Natural killer cell (primary cell): ENCODE data around the gene NRG3. TPM values are rescaled to one million over a fixed set of nuclear protein-coding genes. Genes with fewer than 3 reads are reported as not detected.

Source experiments
- ATAC-seq, 3 donors: fragments of 150-1000 bp in 2 of 3; fragments of 200-7000 bp in 1 of 3; cut with Tn5 transposase; 1 replicate in 1 of 3; 2 replicates in 2 of 3; pipeline ENCODE4 v1.10.0; 2021; ENCODE audit warnings: mild to moderate bottlenecking in 2 of 3, moderate library complexity in 2 of 3
- DNase-seq, 2 donors: peaks; one replicate each; pipeline versions ENCODE4 v3.0.0 to v3.0.0-alpha.2; 2013 to 2021; ENCODE audit warnings: mixed read lengths in 1 of 2
- H3K27ac ChIP-seq: one replicate; pipeline ENCODE4 v1.5.1; 2013; ENCODE audit warnings: mild to moderate bottlenecking, low read length
- H3K27me3 ChIP-seq: one replicate; pipeline ENCODE4 v1.6.1; 2013; ENCODE audit warnings: low read length; ENCODE audit not compliant: control insufficient read depth, insufficient read depth
- H3K36me3 ChIP-seq: one replicate; pipeline ENCODE4 v1.6.1; 2013; ENCODE audit warnings: low read length; ENCODE audit not compliant: control insufficient read depth, insufficient read depth
- H3K4me1 ChIP-seq: one replicate; pipeline ENCODE4 v1.6.1; 2013; ENCODE audit warnings: low read length; ENCODE audit not compliant: control insufficient read depth, insufficient read depth
- H3K4me3 ChIP-seq: one replicate; pipeline ENCODE4 v1.5.1; 2013; ENCODE audit warnings: low read length
- H3K9me3 ChIP-seq: one replicate; pipeline ENCODE4 v1.6.1; 2013; ENCODE audit warnings: low read length; ENCODE audit not compliant: control insufficient read depth, insufficient read depth
- H3K27ac Mint-ChIP-seq, 2 donors: one replicate each; pipeline ENCODE4 v1.8.0; 2022; ENCODE audit warnings: mild to moderate bottlenecking in 2 of 2, mixed read lengths in 2 of 2, moderate library complexity in 1 of 2
- H3K27me3 Mint-ChIP-seq, 2 donors: one replicate each; pipeline ENCODE4 v1.8.0; 2022; ENCODE audit warnings: low read depth in 2 of 2, mixed read lengths in 2 of 2
- H3K36me3 Mint-ChIP-seq: one replicate; pipeline ENCODE4 v1.8.0; 2022; ENCODE audit warnings: mixed read lengths
- H3K4me1 Mint-ChIP-seq, 2 donors: one replicate each; pipeline ENCODE4 v1.8.0; 2022; ENCODE audit warnings: mixed read lengths in 2 of 2
- H3K4me3 Mint-ChIP-seq: one replicate; pipeline ENCODE4 v1.8.0; 2022; ENCODE audit warnings: mild to moderate bottlenecking, moderate library complexity, mixed read lengths
- H3K9me3 Mint-ChIP-seq, 2 donors: one replicate each; pipeline ENCODE4 v1.8.0; 2022; ENCODE audit warnings: mixed read lengths in 2 of 2
- CTCF ChIP-seq: fragments of 200-600 bp; IDR thresholded peaks from one replicate; pipeline ENCODE4 v1.8.0; 2022; ENCODE audit warnings: antibody characterized with exemption
- WGBS: methylation state at CpG from one replicate; pipeline ENCODE4 v1.1.7; 2013; ENCODE audit warnings: missing lambda C conversion rate; ENCODE audit not compliant: insufficient coverage; 5-methylcytosine and 5-hydroxymethylcytosine counted together
- intact Hi-C: fragments of 100-400 bp; cut with micrococcal nuclease; formaldehyde crosslinking; loops from one replicate; pipeline ENCODE4 v1.14.2; 2022
- total RNA-seq, 4 donors: library from RNA; stranded (reverse); fragments of 120-200 nt in 1 of 4; gene quantifications; one replicate each; pipeline versions ENCODE4 v1.2.3 to v1.2.4, GENCODE V29; 2013 to 2022

The NRG3 gene
- total RNA-seq, 3 donors from 2014 or later (not counting 1 experiment from before 2014, with no cell fraction given), result not detected

- TF ChIP-seq CTCF, result no peak
- H3K27ac Mint-ChIP-seq, result no peak overlapping the region
- no peak for ATAC-seq
- H3K4me1 Mint-ChIP-seq, result no peaks in the 10 kb centered on the region
- peaks cover 7 to 12% of the 10 kb centered on the region in 2 donors for H3K27me3 Mint-ChIP-seq
- no peak overlapping the region for H3K4me3 Mint-ChIP-seq
- H3K4me3 ChIP-seq, result no peak overlapping the region
- peaks cover 2% of the 10 kb centered on the region for H3K27me3 ChIP-seq
- H3K36me3 Mint-ChIP-seq, result no peaks in the 10 kb centered on the region
- intact Hi-C loops, result no loop called here
- no peak overlapping the region for H3K27ac ChIP-seq
- 78% methylated on average over 1 of the region's 4 CpGs for WGBS
- H3K4me1 ChIP-seq, result no peaks in the 10 kb centered on the region
- no peak for DNase-seq
- H3K9me3 ChIP-seq, result no peaks in the 10 kb centered on the region
- peaks cover 0 to 6% of the 10 kb centered on the region in 2 donors for H3K9me3 Mint-ChIP-seq
- H3K36me3 ChIP-seq, result no peaks in the 10 kb centered on the region
These were observed 4.5 kb upstream of the NRG3 start for GRCh38 chr10:81870472-81870871.

GRCh38 chr10:81871558-81871957 is 3.4 kb upstream of the NRG3 start:
- H3K4me1 ChIP-seq, result no peaks in the 10 kb centered on the region
- H3K9me3 Mint-ChIP-seq, result peaks cover 3 to 9% of the 10 kb centered on the region in 2 donors
- no peak overlapping the region for H3K4me3 Mint-ChIP-seq
- TF ChIP-seq CTCF, result no peak
- H3K4me3 ChIP-seq, result no peak overlapping the region
- ATAC-seq (no peak), DNase-seq (no peak)
- peaks cover 17 to 22% of the 10 kb centered on the region in 2 donors for H3K27me3 Mint-ChIP-seq
- intact Hi-C loops, result no loop called here
- H3K36me3 Mint-ChIP-seq, result no peaks in the 10 kb centered on the region
- H3K36me3 ChIP-seq, result no peaks in the 10 kb centered on the region
- peaks cover 0 to 6% of the 10 kb centered on the region in 2 donors for H3K4me1 Mint-ChIP-seq
- H3K27ac Mint-ChIP-seq, result no peak overlapping the region
- H3K9me3 ChIP-seq, result no peaks in the 10 kb centered on the region
- H3K27me3 ChIP-seq, result peaks cover 5% of the 10 kb centered on the region
- no peak overlapping the region for H3K27ac ChIP-seq
- 70% methylated on average over 1 of the region's 2 CpGs for WGBS

GRCh38 chr10:81872206-81872862 is 2.7 kb upstream of the NRG3 start:
- H3K27ac ChIP-seq, result no peak overlapping the region
- intact Hi-C loops, result no loop called here
- no peaks in the 10 kb centered on the region for H3K36me3 Mint-ChIP-seq
- TF ChIP-seq CTCF, result no peak
- H3K4me3 Mint-ChIP-seq, result no peak overlapping the region
- no peak for ATAC-seq
- peaks cover 7% of the 10 kb centered on the region for H3K27me3 ChIP-seq
- no peak overlapping the region for H3K4me3 ChIP-seq
- peaks cover 25 to 26% of the 10 kb centered on the region in 2 donors for H3K27me3 Mint-ChIP-seq
- H3K4me1 Mint-ChIP-seq, result peaks cover 0 to 6% of the 10 kb centered on the region in 2 donors
- peaks cover 3 to 6% of the 10 kb centered on the region in 2 donors for H3K9me3 Mint-ChIP-seq
- 74% methylated on average over 5 of the region's 6 CpGs for WGBS
- DNase-seq, result no peak
- no peaks in the 10 kb centered on the region for H3K4me1 ChIP-seq
- H3K9me3 ChIP-seq, result no peaks in the 10 kb centered on the region
- H3K27ac Mint-ChIP-seq, result no peak overlapping the region
- no peaks in the 10 kb centered on the region for H3K36me3 ChIP-seq
